NCI-H2227 treated with DMSO at 0.1 percent for 48 hours (cell line): ENCODE results near the gene CCDC85C.

ENCODE experiments used
- DNase-seq: peaks from one replicate; lab custom pipeline; 2025; lab: John Stamatoyannopoulos, UW

Gene CCDC85C

DNA sequence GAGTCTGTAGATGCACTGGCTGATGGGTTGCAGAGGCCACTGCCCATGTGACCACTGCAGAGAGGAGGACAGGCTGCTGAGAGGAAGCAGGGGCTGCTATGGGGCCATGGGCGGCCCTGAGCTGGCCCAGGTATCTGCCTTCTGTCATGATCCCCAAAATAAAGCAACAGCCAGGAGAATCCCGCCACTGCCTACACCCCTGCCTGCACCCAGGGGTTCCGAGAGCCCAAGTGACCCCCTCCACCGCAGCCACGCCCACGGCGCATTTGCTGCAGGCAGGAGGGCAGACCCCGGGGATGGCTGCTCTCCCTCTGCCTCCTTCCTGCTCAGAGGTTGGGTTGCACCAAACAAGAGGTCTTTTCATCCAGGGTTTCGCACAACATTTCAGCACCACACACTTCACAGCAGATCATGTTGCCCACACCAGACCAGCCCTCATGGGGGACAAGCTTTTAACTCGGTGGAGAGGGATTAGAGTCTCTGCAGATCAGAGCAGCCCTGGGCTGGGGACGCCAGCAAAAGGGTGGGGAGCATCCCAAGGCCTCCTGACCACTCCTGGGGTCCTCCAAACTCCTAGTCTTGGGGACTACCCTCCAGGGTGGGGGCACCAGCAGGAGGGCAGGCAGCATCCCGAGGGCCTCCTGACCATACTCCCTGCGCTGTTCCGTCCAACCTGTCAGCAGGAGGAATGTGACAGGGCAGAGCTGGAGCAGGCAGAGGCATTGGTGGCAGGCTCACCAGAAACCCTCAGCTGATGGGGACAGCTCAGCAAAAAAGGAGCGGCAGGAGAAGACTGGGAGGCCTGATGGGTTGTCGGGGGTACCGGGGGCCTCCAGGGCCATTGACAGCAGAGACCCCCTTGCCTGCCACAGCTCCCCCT, 14.1 kb downstream of the CCDC85C start:
- DNase-seq: no peak

DNA sequence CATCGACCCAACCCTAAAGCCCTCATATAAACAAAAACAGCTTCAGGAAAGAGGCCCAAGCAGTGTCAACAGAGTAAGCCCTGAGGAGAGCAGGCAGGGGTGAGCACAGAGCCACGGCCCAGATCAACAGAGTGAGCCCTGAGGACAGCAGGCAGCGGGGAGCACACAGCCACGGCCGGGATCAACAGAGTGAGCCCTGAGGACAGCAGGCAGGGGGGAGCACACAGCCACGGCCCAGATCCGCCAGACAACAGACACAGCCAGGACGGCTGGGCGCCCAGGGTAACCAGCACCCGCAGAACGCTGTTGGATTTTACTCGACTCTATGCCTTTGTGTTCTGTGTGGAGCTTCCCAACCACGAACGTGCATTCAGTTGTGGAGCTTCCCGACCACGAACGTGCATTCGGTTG, 15.0 kb downstream of the CCDC85C start:
- DNase-seq: no peak

DNA sequence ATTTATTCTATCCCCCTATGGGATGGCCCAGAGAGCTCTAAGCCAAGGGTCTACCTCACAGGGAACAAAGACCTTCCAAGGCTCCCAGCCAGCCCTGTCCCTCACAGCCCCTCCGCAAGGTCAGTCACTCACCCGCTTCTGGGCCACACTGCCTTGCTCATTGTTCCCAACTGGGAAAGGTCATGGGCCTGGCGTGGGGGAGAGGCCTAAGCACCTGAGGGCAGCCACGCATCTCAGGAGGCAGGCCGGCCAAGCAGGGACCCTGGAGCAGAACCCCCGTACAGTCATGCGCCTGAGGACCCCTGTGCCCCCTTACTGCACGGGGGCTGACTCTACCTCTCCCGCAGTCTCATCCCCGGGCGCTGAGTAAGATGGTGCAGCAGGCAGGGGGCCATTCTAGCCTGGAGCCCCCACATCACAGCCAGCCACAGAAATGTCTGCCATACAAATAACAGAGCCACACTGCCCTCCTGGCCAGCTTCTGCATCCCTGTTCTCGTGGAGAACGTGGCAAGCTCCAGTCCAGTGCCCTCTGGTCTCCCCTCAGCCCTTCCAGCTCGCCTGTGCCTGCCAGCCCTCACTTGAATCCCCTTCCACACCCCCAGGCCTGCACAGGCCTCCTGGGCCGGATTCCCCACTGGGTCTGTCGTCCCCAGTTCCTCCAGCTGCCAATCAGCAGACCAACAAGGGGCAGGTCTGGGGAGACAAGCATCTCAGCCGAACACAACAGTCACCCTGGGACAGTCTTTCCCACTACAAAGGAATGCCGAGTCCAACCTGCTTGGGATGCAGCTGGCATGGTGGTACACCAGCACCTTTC, 16.3 kb downstream of the CCDC85C start:
- DNase-seq: no peak

DNA sequence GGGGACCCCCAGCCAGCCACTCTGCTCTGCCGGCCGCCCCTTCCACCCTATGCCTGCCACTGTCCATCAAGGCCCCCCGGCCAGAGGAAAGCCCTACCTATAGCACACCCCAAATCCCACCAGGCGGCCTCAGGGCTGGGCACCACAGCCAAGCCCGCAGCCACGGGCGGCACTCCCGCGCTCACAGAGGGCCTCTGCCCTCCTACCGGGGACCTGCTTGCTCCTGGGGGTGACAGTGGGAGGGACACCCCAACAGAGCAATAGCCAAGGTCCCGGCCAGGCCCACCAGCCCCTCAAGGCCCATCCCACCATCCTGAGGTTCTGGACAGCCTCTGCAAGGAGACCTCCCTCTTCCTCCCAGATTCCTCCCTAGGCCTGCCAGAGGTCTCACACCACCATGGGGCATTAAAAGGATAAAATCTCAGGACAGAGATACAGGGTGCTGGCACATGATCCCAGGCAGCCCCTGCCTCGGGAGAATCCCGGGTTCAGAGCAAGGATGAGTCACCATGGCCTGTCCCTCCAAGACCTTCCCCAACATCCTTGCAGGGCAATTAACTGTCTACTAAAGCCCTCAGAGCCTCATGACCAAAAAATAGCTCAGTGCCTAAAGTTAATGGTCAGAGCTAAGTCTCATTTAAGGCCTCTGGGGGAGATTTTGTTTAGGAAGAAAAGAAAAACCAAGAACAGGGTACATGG, 17.1 kb downstream of the CCDC85C start:
- no peak for DNase-seq

DNA sequence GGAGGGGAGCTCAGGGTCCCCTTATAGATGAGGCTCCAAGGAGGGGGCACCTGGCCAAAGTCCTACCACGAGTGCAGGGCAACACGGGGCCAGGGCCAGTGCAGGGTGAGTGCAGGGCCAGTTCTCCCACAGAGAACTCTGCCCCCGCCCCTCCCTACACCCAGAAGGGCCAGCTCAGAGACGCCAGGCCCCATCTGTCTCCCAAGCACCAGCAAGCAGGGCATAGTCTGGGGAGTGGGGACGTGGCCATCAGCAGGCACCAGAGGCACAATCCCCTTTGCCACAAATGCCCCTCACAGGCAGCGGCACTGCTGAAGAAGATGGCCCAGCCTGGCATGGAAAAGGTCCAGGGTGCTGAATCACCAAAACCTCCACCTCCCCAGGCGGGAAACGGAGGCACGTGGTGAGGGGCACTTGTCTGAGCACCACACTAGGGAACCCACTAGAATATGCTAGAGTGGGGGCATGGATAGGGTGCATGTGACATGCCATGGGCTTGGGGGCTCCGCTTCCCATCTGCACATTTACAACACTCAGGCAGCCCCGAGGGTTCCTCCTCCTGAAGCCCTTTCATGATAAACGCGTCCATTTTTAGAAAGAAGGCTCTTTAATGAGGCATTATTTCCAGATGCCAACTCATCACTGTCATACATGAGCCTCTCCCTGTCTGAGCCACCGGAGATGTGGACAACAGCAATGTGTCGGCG, 17.8 kb downstream of the CCDC85C start:
- no peak for DNase-seq

DNA sequence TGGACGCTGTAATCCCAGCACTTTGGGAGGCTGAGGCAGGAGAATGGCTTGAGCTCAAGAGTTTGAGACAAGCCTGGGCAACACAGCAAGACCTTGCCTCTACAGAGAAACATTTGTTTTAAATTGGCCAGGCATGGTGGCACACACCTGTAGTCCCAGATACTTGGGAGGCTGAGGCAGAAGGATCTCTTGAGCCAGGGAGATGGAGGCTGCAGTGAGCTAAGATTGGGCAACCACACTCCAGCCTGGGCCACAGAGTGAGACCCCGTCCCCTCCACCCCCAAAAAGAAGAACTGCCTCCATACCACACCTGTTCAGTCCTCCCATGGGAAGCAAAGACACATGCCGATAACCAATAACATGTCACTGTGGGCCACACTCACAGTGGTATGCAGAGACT, 19.2 kb downstream of the CCDC85C start:
- DNase-seq: no peak

DNA sequence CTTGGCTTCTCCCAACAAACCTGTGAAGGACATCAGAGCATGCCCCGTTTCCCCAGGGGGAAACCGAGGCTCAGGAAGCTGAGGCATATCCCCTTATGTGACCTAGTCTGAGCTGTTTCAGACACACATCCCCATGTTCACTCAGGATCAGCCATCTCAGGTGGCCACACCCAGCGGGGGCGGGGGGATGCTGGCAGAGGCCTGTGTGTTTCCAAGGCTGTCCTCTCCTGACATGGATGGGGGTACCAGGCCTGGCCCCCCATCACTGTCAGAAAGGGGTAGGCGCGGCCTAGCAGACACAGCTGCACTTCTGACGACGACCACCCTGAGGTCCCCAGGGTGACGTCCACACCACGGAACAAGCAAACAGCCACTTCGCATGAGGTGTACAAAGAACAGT, 22.1 kb downstream of the CCDC85C start:
- DNase-seq: no peak

DNA sequence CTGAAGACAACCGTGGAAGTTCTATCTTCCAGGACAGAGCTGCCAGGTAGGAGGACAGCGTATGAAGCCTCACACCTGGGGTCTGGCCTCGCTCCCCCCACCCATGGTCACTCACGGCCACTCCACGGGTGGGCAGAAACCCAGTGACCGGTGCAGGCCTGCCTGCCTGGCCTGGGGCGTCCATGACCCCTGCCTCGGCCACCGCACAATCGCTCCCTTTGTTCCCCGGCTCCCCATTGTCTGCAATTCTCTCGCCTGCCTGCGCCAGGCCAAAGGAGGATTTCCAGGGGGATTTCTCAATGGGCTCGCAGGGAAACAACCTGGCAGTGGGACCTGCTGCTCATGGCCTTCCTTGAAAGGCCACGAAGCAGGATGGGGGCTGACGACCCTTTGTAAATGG, 22.6 kb downstream of the CCDC85C start:
- DNase-seq: no peak

DNA sequence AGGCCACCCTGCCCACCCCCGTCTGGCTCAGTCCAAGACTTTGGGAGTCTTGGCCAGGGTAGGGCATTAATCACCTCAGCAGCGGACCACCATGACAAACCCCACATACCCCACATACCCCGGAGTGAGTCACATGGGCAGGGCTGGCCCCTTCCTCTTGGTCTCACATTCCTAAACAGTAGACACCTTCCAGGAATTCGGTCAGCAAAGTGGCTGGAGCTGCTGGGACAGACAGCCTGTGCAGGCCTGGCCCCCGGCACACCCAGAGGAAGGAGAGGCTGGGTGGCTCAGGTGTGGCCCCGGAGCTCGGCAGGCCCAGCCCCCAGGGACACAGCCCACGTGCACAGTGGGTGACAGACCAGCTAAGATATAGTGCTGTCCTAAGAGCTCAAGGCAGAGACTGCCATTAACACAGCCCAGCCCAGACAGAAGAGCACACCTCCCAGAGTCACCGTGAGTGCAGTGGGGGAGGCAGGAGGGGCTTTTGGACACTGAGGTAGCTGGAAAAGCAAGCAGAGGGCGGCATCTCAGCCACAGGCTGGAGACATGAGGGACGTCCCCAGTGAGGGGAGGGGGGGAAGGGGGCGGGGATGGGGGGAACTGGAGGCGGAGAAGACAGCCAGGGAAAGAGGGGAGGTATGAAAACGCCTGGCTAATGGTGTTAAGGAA, 24.0 kb downstream of the CCDC85C start:
- DNase-seq: peak; percentile 31

DNA sequence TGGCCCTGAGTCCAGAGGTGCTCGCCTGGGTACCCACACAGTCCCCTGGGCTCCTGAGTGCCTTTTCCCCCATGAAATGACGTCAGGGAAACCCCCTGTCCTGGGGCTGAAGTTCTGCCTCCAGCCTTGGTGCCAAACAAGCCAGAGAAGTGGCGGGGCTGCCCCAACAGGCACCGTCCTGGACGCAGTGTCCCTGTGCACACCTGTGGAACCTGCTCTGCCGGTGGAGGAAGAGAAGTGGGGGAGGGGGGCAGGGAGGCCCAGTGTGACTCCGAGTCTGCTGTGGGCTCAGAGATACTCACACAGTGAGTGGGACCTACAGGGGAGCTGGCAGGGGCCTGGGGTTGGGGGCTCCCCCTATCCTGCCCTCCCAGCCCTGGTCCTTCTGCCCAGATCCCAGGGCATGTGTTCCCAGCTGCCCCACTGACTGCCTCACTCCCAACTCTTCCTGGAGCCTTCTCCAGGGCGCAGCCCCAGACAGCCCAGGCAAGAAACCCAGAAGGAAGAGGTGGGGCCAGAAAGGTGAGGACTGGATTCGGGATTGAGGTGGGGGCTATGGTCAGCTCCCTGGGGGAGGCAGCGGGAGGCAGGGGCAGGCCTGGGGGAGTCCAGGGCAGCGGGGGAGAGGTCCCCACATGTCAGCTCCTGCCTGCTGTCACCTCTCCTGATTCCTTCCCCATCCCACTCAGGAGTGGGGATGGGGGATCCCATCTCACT, 24.7 kb downstream of the CCDC85C start:
- no peak for DNase-seq

DNA sequence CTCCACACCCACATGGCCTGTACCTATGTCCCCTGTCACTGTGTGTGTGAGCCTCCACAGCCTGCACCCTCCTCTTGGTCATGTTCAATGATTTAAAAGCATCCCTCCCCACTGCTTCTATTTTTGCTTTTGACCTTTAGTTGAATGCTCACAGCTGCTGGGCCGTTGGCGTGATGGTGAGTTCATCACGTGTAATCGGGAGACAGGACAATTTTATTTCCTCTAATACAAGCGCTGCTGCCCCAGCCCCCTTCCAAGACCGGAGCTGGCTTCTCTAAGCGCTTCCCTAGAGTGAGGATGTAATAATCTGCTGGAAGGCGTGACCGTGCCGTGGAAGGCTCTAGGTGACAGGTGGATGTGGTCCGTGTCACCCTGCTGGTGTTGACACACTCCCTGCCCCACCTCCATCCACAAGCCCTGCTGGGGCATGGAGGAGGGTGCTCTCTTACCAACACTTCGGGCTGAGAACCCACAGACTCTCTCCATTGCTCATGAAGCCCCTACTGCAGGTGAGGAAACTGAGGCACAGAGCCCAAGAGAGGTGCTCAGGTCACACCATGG, 25.4 kb downstream of the CCDC85C start:
- no peak for DNase-seq

DNA sequence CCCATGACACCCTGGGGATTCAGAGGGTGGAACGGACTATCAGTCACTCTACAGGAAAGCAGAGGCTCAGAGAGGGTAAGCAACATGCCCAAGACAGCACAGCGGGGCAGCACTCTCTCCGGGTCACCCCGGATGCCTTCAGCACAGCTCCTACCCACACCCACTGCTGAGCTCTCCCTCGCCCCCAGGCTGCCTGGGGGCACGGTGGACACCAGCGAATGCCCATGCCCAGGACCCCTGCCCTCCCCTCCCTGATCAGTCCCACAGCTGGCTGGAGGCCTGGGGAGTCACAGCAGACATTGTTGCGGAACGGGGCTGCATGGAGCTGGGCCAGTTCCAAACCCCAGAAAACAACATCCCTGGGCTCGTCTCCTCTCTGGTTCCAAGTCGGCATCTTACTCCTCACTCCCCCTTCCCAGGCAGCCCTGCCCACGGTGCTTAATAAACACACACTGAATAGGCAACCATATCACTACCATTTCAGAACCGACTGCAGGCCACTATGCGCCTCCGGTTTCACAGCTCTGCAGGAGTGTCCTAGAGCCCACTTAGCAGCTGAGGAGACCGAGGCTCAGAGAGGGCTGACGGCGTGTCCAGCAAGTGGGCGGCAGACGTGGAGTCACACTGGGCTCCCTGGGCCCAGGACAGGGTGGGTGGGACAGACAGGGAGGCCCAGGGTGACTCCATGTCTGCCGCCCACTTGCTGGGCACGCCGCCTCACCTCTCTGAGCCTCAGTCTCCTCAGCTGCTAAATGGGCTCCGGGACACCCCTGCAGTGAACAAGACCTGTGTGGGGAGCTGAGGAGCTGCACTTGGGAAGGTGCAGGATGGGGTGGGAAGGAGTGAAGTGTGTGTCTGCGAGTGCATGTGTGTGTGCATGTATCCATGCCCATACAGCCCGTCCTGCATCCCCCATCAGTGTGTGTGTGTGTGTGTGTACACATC, 27.0 kb downstream of the CCDC85C start:
- no peak for DNase-seq

DNA sequence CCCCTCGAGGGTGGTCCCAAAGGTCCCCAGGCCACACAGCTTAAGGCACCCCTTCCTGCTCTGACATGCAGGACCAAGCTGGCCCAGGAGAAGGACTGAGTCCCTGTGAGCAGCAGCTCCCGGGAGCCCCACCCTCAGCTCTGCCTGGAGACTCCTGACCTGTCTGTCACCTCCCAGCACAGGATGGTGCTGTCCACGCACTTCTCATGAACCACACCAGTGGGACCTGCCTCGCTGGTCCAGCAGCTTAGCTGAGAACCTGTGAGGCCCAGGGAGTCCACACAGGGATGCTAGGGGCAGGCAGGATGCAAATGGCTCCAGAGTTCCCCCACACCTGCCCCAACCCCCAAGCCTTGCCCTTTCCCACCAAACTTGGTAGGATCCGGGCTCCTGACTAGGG, 27.7 kb downstream of the CCDC85C start:
- DNase-seq: no peak

DNA sequence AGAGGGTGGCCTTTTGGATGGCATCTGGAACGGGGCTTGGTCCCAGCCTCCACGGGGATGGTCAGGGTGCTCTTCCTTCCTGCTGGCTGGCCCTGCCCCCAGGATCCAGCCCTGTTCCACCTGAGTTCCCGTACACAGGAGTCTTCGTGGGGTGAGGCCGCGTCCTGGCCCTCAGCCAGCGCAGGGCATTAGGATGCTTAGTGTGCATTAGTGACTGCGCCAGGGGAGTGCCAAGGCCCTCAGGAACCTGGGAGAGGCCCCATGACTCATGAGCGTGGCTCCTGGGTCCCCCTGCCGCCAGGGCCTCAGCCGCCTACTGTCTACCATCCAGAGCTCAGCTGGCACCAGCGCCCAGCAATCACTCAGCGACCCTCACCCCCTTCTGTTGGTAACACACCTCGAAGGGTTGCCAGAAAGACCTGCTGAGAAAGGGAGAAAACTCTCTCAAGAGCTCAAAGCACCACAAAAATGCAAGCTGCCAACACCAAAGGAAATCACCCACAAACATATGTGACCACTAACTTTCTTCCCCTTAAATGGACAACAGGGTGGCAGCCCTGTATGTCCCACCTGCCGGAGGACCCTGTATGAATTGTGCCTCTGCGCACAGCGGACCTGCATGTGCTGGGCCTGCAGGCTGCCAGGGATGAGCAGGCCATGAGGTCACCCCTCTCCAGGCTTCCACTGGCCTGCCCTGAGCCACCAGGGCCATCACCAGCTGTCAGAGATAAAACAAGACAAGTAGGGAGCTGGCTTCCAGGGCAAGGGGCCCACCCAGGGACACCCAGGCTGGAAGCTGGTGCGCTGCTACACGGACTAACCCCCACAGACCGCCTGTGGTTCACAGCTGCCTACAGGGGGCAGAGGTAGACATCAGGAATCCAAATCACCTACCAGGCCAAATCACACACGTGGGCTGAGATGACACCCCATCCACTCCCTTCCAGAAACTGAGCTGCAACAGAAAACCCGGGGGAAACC, 28.7 kb downstream of the CCDC85C start:
- no peak for DNase-seq

DNA sequence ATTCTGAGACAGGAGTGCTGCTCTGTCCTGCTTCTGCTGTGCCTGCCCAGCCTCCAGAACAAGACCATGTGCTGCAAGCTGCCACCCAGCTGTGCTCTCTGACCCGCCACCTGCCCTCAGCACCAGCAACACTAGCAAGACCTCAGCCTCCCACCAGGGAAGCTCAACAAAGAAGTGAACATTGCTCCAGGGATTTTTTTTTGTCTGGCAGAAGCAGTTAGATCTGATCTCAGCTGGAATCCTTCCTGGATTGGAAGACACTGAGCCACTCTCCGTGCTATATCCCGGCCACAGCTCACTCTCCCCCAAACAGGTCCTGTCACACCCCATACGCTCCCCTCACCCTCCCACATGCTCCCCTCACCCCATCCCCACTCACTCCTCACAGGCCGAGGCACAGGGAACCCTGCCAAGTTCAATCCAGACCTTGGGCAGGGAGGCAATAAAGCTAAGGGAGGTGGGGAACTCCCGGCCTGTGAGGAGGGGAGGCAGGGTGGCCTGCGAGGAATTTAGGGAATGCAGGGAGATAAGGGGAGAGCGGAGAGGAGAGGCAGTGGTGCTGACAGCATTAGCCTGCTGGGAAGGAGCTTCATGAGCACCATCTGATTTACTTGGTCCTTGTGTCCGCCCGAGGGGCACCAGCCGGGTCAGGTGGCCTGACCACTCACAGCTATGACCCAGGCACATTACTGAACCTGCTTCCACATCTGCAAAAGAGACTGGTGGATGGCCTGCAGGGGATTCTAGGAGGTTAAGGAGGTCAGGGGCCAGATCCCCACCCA, 29.7 kb downstream of the CCDC85C start:
- DNase-seq: no peak

DNA sequence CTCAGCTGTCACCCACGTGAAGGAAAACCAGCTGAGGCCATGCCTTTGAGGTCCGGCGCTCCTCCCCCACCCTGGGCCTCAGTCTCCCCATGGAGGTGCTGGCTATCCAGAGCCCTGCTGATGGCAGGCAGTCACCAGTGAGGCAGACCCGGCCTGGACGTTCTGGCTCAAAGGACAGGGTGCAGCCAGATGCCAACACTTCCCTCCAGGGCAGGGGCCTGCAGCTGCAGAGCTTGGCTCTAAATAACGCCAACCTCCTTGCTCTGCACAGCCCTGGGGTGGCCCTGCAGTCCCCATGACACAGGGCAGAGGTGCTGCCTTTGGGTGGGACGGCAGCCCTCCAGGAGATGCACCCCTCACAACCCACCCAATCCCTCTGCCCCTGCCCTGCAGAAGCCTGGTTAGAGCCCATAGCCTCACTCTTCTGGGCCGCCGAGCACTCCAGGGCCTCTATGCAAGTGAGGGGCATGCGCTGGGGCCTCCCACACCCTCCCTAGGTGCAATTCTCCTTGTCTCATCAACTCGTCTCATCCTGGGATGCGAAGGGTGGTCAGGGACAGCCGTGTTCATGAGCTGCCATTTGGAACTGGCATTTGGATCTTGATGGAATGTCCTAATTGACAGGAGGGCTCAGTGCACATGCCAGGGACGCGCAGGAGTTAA, 30.4 kb downstream of the CCDC85C start:
- DNase-seq: no peak

DNA sequence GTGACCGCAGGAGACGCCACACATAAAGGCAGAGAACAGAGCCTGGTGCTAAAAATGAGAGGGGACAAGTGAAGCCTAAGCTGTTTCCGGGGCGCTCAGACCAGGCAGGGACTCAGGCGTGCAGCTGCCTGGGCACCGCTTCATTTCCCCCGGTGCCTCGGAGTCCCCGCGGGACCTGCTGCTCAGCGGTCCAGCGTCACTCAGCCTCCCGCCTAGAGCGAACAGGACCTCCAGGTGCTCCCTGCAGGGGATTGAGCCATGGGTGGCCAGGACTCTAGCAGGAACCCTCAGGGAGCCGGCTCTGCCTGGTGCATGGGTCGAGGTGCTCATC, 31.0 kb downstream of the CCDC85C start:
- no peak for DNase-seq
